ENCODE data around the gene CCDC87. TPM values are rescaled to one million over a fixed set of nuclear protein-coding genes. Genes with fewer than 3 reads are reported as not detected.
A peak's percentile ranks its signal among the peaks of the same experiment; 100 is the strongest.

CCDC87 gene
- total RNA-seq, 8 experiments from 2014 or later, result 0.36 to 0.96 (median 0.67) TPM

DNA sequence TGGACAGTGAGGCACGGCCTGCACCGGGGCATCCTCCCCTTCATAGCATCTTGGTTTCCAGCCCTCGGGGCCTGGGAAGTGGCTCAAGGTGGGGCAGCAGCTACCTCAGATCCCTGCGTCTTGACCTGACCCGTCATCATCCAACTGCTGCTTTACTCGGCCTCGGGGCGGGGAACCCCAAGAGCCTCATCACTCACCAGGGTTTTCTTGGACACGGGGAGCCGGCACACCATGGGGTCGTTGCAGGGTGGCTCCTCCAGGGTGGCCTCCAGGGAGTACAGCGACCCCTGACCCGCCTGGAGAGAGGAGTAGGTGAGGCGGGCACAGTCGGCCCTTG is 25.1 kb downstream of the CCDC87 start:
- peak overlapping the region in 4 of 5 donors; percentile 45 to 52 (median 48) for H3K4me3 ChIP-seq
- peaks cover 18 to 20% of the 10 kb centered on the region in 2 donors for H3K4me1 ChIP-seq (replicated peaks in 1 of 2)
- no peak for ATAC-seq (replicated peaks in 6 of 8)
- in situ Hi-C loops (cut with MboI; ENCODE audit: low pct_unique_long_range_greater_than_20kb in 2 of 9, low sequenced_read_pairs in 9 of 9, unreplicated experiment in 9 of 9), result no loop called here
- WGBS, 10 experiments, result 80 to 90% methylated on average over 1 to 2 of the region's 15 CpGs; no CpG with 5 or more reads in 8 of the 10 experiments
- no peak overlapping the region for H3K27ac ChIP-seq

DNA sequence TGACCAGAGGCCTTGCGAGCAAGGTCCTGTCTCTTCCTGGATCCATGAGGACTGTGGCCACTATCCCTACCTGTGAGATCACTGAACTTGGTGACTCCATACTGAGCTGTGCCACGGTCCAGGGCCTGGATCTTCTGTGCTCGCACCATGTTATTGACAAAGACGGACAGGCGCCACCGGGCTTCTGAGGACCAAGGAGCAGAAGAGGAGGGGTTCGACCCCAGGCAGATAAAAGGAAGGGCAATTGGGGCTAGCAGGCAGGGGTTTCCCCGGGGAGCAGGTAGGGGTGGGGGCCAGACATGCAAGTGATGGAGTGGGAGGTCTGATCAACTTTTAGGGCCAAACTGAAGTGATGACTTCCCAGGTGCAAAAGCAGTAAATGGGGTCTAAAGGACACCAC is 26.6 kb downstream of the CCDC87 start:
- no peak for ATAC-seq (replicated peaks in 6 of 8)
- in situ Hi-C loops (cut with MboI; ENCODE audit: low pct_unique_long_range_greater_than_20kb in 2 of 9, low sequenced_read_pairs in 9 of 9, unreplicated experiment in 9 of 9), result no loop called here
- Histone ChIP-seq H3K4me3 (no peak overlapping the region), H3K4me1 (replicated peaks in 1 of 2) (peaks cover 18 to 20% of the 10 kb centered on the region in 2 donors), H3K27ac (no peak overlapping the region)
- WGBS, 10 experiments, result 68 to 100% (median 97%) methylated on average over 1 to 3 of the region's 8 CpGs; no CpG with 5 or more reads in 6 of the 10 experiments

DNA sequence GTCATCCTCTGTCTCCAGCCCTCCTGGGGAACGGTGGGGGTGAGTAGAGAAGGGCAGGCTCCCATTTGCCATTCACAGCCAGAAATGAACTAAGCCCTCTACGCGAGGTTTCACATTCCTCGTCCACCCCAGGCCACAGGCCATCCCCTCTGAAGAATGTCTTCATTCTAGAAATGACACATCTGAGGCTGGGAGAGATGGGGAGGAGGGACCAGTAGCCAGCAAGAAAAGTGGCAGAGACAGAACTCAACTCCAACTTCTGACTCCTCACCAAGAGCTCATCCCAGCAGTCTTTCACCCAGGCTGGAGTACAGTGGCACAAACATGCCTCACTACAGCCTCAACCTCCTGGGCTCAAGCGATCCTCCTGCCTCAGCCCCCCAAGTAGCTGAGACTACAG is 27.9 kb downstream of the CCDC87 start:
- ATAC-seq (replicated peaks in 6 of 8), result no peak
- no peak overlapping the region for H3K27ac ChIP-seq
- in situ Hi-C loops (cut with MboI; ENCODE audit: low pct_unique_long_range_greater_than_20kb in 2 of 9, low sequenced_read_pairs in 9 of 9, unreplicated experiment in 9 of 9), result no loop called here
- WGBS, 10 experiments, result 0 to 95% methylated on average over 1 to 4 of the region's 5 CpGs; no CpG with 5 or more reads in 8 of the 10 experiments
- no peak overlapping the region for H3K4me3 ChIP-seq
- peaks cover 6 to 7% of the 10 kb centered on the region in 2 donors for H3K4me1 ChIP-seq (replicated peaks in 1 of 2)

DNA sequence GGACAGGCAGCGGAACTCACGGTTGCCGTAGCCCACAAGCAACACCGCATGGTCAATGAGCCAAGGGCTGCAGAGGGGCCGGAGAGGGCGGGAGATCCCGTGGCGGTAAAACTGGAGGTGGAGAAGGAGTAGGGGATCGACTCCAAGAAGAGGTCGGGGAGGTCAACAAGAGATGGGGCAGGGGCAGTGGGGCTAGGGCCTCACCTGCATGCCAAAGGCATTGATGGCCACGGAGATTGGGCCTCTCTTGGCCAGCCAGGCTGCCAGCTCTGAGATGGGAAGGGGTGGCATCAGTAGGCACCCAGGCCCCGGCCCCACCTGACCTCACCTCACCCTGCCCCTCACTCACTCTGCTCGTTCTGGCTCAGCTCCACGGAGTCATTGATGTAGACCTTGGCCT is 28.3 kb downstream of the CCDC87 start:
- in situ Hi-C loops (cut with MboI; ENCODE audit: low pct_unique_long_range_greater_than_20kb in 2 of 9, low sequenced_read_pairs in 9 of 9, unreplicated experiment in 9 of 9), result no loop called here
- Histone ChIP-seq H3K4me1 (replicated peaks in 1 of 2) (peaks cover 2 to 3% of the 10 kb centered on the region in 2 donors), H3K27ac (no peak overlapping the region), H3K4me3 (no peak overlapping the region)
- no peak for ATAC-seq (replicated peaks in 6 of 8)
- 79 to 100% methylated on average over 2 of the region's 14 CpGs; no CpG with 5 or more reads in 8 of the 10 experiments for WGBS, 10 experiments

DNA sequence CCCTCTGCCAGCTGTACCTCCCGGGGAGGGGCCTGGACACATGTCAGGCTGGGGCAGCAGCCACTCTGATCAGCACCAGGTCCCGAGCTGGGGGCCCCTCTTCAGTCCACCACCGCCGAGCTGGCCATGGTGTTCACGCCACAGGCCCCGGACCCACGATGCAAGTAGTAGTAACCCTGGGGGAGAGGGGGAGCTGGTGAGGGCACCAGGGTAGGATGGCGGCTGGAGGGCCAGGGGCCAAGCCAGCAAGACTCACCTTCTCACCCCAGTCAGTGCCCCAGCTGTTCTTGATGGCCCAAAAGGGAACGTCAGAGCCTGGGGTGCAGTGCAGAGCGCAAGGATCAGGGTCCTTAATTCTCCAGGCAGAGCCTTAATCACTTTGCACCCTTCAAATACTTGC is 29.0 kb downstream of the CCDC87 start:
- no peaks in the 10 kb centered on the region for H3K4me1 ChIP-seq (replicated peaks in 1 of 2)
- no peak overlapping the region for H3K27ac ChIP-seq
- in situ Hi-C loops (cut with MboI; ENCODE audit: low pct_unique_long_range_greater_than_20kb in 2 of 9, low sequenced_read_pairs in 9 of 9, unreplicated experiment in 9 of 9), result no loop called here
- ATAC-seq (replicated peaks in 6 of 8), result no peak
- WGBS, 10 experiments, result 0 to 100% (median 89%) methylated on average over 1 to 3 of the region's 10 CpGs; no CpG with 5 or more reads in 6 of the 10 experiments
- H3K4me3 ChIP-seq, result no peak overlapping the region

DNA sequence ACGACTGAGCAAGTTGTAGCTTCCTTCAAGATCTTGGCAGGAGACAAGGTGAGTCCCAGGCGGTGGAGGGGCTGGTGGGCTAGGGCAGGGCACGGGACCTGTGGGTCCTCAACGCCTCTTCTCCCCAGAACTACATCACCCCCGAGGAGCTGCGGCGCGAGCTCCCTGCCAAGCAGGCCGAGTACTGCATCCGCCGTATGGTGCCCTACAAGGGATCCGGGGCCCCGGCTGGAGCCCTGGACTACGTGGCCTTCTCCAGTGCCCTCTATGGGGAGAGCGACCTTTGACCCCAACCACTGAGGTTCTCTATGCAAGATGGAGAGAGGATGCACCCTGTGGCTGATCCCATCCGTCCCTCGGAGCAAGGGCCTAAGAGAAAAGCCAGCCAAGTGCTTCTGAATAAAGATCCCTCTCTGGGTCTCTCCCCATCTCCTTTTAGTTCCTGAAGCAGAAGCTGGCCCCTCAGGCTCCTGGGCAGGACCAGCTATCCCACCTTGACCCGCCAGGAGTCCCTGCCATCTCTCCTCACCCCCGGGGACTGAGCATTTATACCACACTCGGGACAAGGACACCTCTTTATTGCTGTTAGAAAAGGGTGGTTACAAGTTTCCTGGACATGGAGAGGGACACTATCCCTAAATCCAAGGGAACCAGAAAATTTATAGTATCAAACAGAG is 29.8 kb downstream of the CCDC87 start:
- in situ Hi-C loops (cut with MboI; ENCODE audit: low pct_unique_long_range_greater_than_20kb in 2 of 9, low sequenced_read_pairs in 9 of 9, unreplicated experiment in 9 of 9), result no loop called here
- H3K4me1 ChIP-seq (replicated peaks in 1 of 2), result no peaks in the 10 kb centered on the region
- no peak for ATAC-seq (replicated peaks in 6 of 8)
- no peak overlapping the region for H3K4me3 ChIP-seq
- H3K27ac ChIP-seq, result no peak overlapping the region
- 63 to 93% (median 77%) methylated on average over 3 to 11 of the region's 20 CpGs; no CpG with 5 or more reads in 6 of the 10 experiments for WGBS, 10 experiments

DNA sequence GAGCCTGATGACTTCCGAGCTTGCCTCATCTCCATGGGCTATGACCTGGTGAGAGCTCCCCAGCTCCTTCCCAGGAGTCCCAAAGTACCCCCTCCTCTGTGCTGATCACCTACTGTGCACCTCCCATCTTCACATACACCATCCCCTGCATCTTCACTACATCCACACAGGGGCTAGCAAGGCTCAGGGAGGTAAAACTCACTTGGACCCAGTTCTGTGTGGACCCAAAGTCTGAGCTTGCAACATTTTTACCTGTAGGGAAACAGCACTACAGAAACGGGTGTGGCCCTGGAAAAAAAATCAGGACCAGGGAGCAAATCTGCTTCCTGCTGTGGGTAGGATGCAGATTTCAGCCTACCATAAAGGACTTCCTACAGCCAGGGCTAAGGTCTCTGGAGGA is 30.6 kb downstream of the CCDC87 start:
- in situ Hi-C loops (cut with MboI; ENCODE audit: low pct_unique_long_range_greater_than_20kb in 2 of 9, low sequenced_read_pairs in 9 of 9, unreplicated experiment in 9 of 9), result no loop called here
- no peak for ATAC-seq (replicated peaks in 6 of 8)
- Histone ChIP-seq H3K27ac (no peak overlapping the region), H3K4me3 (no peak overlapping the region), H3K4me1 (replicated peaks in 1 of 2) (no peaks in the 10 kb centered on the region)
- WGBS, 10 experiments, result 38 to 70% methylated on average over 1 to 2 of the region's 2 CpGs; no CpG with 5 or more reads in 8 of the 10 experiments

DNA sequence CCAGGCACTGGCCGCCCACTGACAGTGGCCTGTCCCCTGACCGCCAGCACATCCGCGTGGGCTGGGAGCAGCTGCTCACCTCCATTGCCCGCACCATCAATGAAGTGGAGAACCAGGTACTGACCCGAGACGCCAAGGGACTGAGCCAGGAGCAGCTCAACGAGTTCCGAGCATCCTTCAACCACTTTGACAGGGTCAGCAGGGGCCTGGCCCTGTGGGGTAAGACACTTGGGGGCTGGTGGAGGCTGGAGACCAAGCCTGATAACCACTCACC is 31.0 kb downstream of the CCDC87 start:
- in situ Hi-C loops (cut with MboI; ENCODE audit: low pct_unique_long_range_greater_than_20kb in 2 of 9, low sequenced_read_pairs in 9 of 9, unreplicated experiment in 9 of 9), result no loop called here
- Histone ChIP-seq H3K4me3 (no peak overlapping the region), H3K4me1 (replicated peaks in 1 of 2) (no peaks in the 10 kb centered on the region), H3K27ac (no peak overlapping the region)
- WGBS, 10 experiments, result 85 to 100% (median 92%) methylated on average over 3 to 7 of the region's 9 CpGs; no CpG with 5 or more reads in 7 of the 10 experiments
- no peak for ATAC-seq (replicated peaks in 6 of 8)

DNA sequence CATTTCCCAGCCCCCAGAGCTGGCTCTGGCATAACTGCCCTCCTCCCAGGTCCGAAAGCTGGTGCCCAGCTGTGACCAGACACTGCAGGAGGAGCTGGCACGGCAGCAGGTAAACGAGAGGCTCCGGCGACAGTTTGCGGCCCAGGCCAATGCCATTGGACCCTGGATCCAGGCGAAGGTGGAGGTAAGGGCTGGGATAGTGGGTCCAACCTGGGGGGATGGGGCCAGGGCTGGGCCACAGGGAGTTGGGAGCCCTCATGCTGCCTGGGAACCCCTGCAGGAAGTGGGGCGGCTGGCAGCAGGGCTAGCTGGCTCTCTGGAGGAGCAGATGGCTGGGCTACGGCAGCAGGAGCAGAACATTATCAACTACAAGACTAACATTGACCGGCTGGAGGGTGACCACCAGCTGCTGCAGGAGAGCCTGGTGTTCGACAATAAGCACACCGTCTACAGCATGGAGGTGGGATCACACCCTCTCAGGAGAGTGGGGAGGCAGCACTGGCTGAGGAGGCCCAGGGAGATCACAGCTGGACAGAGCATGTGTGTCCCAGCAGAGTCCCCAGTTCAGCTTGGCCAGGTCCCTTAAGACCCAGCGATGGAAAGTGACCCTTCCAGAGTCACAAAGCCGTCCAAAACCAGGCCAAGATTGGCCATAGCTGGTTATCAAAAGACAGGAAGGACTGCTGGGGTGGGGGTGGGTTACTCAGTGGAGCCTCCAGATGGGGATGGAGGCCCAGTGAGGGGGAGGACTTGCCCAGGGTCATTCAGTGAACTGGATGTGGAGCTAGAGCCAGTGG is 31.5 kb downstream of the CCDC87 start:
- H3K4me3 ChIP-seq, result no peak overlapping the region
- ATAC-seq (replicated peaks in 6 of 8), result peak in 2 of 8 experiments; percentile 16 to 18
- 60 to 85% methylated on average over 1 to 4 of the region's 14 CpGs; no CpG with 5 or more reads in 8 of the 10 experiments for WGBS, 10 experiments
- in situ Hi-C loops (cut with MboI; ENCODE audit: low pct_unique_long_range_greater_than_20kb in 2 of 9, low sequenced_read_pairs in 9 of 9, unreplicated experiment in 9 of 9), result no loop called here
- no peaks in the 10 kb centered on the region for H3K4me1 ChIP-seq (replicated peaks in 1 of 2)
- H3K27ac ChIP-seq, result no peak overlapping the region

DNA sequence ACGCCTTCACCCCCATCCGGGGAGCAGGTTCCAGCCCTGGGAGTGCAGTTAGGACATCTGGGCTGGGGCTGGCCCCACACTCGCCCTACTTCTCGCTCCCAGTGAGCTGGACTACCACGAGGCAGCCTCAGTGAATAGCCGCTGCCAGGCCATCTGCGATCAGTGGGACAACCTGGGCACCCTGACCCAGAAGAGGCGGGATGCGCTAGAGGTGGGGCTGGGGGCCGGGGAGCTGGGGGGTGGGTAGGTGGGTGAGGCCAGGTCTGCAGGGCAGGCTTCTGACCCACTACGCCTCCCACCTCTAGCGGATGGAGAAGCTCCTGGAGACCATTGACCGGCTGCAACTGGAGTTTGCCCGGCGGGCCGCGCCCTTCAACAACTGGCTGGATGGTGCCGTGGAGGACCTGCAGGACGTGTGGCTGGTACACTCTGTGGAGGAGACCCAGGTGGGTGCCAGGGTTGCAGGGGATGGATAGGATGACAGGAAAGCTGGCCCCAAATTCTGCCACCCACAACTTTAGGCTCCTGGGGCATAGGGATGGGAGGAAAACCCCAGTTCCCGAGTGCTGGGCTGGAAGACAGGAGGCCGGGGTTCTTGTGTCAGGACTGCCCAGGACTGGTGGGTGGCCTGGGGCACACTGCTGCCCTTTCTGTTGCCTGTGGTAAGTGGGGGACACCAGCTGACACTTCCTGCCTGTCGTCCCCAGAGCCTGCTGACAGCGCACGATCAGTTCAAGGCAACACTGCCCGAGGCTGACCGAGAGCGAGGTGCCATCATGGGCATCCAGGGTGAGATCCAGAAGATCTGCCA is 32.8 kb downstream of the CCDC87 start:
- in situ Hi-C loops (cut with MboI; ENCODE audit: low pct_unique_long_range_greater_than_20kb in 2 of 9, low sequenced_read_pairs in 9 of 9, unreplicated experiment in 9 of 9), result no loop called here
- Histone ChIP-seq H3K4me1 (replicated peaks in 1 of 2) (no peaks in the 10 kb centered on the region), H3K4me3 (no peak overlapping the region), H3K27ac (no peak overlapping the region)
- 43 to 93% methylated on average over 1 to 3 of the region's 27 CpGs; no CpG with 5 or more reads in 8 of the 10 experiments for WGBS, 10 experiments
- peak in 2 of 8 experiments; percentile 9 to 21 for ATAC-seq (replicated peaks in 6 of 8)

DNA sequence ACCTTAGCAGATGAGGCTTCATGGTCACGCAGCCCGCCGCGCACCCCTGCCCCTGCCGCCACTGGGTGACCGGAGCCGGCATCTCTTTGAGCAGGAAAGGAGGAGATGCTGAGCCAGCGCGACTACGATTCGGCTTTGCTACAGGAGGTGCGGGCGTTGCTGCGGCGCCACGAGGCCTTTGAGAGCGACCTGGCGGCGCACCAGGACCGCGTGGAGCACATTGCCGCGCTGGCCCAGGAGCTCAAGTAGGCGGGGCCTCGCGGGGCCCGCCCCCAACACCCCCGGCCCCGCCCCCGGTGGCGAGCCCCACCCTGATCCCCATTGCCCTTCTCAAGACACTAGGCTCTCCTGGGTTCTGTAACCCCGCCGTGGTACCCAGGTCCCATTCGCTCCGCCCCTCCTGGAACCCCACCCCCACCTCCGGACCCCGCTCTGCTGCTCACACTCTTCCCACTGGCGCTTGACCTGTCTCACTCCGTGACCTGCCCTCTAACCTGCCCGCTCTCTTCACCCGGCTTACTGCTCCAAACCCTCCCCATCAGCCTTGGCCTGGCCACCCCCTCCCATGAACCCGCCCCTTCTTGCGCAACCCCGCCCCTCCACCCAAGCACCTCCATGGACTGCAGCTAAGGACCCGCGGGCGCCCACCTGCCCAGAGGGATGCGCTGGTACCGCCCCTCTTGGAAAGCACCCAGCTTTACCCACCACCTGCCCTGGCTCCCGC is 33.6 kb downstream of the CCDC87 start:
- no peak overlapping the region for H3K27ac ChIP-seq
- H3K4me3 ChIP-seq, result no peak overlapping the region
- ATAC-seq (replicated peaks in 6 of 8), result peak in 4 of 8 experiments; percentile 15 to 75 (median 44)
- 70 to 90% (median 80%) methylated on average over 2 to 4 of the region's 50 CpGs; no CpG with 5 or more reads in 7 of the 10 experiments for WGBS, 10 experiments
- in situ Hi-C loops (cut with MboI; ENCODE audit: low pct_unique_long_range_greater_than_20kb in 2 of 9, low sequenced_read_pairs in 9 of 9, unreplicated experiment in 9 of 9), result no loop called here
- no peaks in the 10 kb centered on the region for H3K4me1 ChIP-seq (replicated peaks in 1 of 2)

DNA sequence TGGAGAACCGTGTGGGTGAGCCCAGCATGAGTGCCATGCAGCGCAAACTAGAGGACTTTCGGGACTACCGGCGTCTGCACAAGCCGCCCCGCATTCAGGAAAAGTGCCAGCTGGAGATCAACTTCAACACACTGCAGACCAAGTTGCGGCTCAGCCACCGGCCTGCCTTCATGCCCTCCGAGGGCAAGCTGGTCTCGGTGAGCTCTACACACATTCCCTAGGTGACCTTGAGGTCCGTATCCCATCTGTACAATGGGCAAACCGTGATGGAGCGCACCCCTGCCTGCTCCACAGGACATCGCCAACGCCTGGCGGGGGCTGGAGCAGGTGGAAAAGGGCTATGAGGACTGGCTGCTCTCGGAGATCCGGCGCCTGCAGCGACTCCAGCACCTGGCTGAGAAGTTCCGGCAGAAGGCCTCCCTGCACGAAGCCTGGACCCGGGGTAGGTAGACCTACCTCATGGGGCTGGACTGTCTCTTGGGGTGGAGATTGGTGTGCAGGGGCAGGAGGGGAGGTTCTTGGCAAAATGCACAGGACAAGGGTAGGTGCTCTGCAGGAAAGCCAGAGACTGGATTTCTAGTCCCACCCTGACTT is 35.0 kb downstream of the CCDC87 start:
- Histone ChIP-seq H3K4me1 (replicated peaks in 1 of 2) (no peaks in the 10 kb centered on the region), H3K4me3 (no peak overlapping the region), H3K27ac (no peak overlapping the region)
- no peak for ATAC-seq (replicated peaks in 6 of 8)
- in situ Hi-C loops (cut with MboI; ENCODE audit: low pct_unique_long_range_greater_than_20kb in 2 of 9, low sequenced_read_pairs in 9 of 9, unreplicated experiment in 9 of 9), result no loop called here
- WGBS, 10 experiments, result 40 to 100% (median 97%) methylated on average over 1 to 8 of the region's 24 CpGs; no CpG with 5 or more reads in 5 of the 10 experiments
